Measurements from ENCODE around the gene RASSF8.
A peak's percentile ranks its signal among the peaks of the same experiment; 100 is the strongest.

Gene RASSF8

DNA sequence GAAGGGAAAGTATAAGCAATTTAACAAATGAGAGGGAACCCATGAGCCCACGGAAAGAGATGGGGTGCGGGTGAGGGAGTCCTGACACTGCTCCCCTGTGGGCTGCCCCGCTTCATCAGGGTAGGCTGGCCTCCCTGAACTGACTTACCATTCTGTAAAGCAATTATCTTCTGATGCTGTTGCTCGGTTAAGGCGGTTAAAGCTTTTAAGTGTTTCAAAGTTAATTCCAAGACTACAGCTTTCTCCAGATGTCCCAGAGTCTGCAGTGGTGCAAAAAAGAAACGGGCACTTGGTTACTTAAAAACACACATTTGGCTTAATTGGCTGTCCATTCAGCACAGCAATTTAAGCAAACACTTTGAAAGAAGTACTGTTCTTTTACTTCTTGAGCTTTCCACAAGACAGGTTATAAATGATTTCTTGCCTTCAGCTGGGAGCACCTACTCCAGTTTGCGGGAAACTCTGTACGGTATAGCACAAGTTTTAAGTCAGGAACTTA, 165.0 kb downstream of the RASSF8 start:
- peak overlapping the region; percentile 63 for H3K4me3 ChIP-seq (ENCODE audit: low read length)
- peaks cover 24% of the 10 kb centered on the region for H3K4me1 ChIP-seq (ENCODE audit: insufficient read depth, low read length)
- H3K36me3 ChIP-seq (ENCODE audit: insufficient read depth, low read depth, low read length) = no peaks in the 10 kb centered on the region
- no peak overlapping the region for H3K27ac ChIP-seq (ENCODE audit: low read length)
- no peaks in the 10 kb centered on the region for H3K9me3 ChIP-seq (ENCODE audit: insufficient read depth, low read depth, low read length)
- H3K27me3 ChIP-seq (ENCODE audit: insufficient read depth, low read length) = peaks cover 89% of the 10 kb centered on the region
- no peak overlapping the region for H3K9ac ChIP-seq (ENCODE audit: low read depth, low read length)

DNA sequence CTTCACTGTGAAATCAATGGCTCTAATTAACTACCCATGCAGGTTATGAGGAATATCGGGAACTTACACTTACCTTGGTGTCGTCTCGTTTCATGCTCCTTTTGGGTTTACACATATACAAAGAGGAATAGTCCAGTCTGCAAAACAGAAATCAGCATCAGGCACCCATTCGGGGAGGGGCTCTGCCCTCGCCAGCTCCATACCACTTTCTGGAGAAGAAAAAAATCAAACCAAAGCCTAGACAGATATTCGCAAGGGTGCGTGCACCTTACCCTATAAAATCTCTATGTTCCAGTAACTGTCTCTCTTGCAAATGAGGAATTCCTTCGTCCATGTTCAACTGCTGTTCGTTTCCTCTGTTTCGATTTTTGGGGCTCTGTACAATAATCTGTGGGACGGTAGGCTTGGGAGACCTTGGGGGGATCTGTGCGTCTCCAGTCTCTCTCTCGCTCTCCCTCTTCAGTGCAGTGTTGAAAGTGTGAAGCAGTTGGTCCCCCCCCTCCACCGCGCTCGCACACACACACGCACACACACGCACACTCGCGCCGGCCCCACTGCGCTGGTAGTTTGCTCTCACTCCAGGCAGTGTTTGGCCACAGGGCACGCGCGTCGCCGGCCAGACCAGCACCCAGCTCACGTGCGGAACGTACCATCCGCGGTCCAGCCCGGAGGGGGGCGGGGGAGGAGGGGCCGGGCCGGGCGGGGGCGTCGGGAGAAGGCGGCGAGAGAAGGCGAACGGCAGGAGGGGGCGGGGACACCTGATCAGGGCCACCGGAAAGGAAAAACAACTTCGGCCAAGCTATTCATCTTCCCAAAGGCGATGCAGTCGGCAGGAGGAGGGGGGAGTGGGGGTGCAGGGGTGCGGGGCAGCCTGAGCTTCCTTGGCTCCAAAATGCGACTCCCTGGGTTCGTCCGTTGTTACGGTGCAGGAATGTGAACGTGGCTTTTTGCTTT, 166.2 kb downstream of the RASSF8 start, which contains the start of gene BHLHE41:
TSS of gene BHLHE41 (minus strand) at position 592 of the 954 bp plus-strand sequence. CDS start at position 334, 258 bp downstream.
- no peak within 1 kb of the TSS for H3K27ac ChIP-seq (ENCODE audit: low read length)
- H3K27me3 ChIP-seq (ENCODE audit: insufficient read depth, low read length) = peaks cover 98% of the 10 kb centered on the region

DNA sequence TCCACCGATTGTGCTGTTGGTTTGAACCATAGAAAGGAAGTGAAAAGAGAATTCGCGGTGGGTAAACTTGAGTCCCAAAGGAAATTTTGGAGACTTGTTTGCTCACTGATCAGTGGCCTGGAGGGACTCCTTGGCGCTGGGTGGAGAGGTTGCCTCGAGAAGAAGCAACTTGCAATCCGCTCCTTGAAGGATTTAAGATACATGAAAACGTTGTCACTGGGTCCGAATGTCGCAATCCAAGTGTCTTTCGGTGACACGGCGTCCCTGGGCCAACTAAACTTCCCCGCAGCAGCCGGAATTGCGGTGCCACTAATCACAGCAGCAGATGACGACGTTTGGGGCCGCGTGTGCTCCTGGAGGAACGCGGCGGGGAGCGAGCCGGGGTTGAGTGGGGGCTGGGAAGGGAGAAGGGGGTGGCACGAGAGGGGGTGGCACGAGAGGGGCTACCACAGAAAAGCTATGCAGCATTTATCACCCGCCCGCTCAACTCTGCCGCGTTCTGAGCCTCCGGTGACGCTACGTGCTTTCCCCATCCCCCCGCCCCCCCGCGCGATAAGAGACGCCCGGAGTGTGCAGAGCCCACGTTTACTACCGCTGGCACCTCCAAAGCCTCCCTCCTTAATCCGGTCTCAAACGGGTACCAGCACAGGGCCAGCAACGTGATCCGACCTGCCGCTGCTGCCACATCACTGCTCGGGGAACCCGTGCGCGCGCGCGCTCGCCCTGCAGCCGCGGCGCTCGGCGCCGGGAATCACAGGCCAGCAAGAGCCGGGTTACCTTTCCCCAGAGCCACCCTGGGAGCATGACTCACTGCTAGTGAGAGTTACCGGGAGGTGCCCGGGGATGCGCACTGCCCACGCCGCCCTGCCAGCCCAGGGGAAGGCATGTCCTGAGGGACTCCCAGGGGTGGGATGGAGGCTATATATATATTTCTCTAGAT, 167.2 kb downstream of the RASSF8 start:
- peaks cover 98% of the 10 kb centered on the region for H3K27me3 ChIP-seq (ENCODE audit: insufficient read depth, low read length)
- peaks cover 24% of the 10 kb centered on the region for H3K4me1 ChIP-seq (ENCODE audit: insufficient read depth, low read length)
- peak overlapping the region; percentile 84 for H3K4me3 ChIP-seq (ENCODE audit: low read length)
- H3K36me3 ChIP-seq (ENCODE audit: insufficient read depth, low read depth, low read length) = no peaks in the 10 kb centered on the region
- H3K27ac ChIP-seq (ENCODE audit: low read length) = no peak overlapping the region
- peak overlapping the region; percentile 58; the same call in 1 of the 2 replicates for H3K9ac ChIP-seq (ENCODE audit: low read depth, low read length)
- no peaks in the 10 kb centered on the region for H3K9me3 ChIP-seq (ENCODE audit: insufficient read depth, low read depth, low read length)

More for the DNA sequence above, 166.2 kb downstream of the RASSF8 start, which contains the start of gene BHLHE41:
- peak within 1 kb of the TSS; percentile 84 for H3K4me3 ChIP-seq (ENCODE audit: low read length)
- no peaks in the 10 kb centered on the region for H3K9me3 ChIP-seq (ENCODE audit: insufficient read depth, low read depth, low read length)
- H3K36me3 ChIP-seq (ENCODE audit: insufficient read depth, low read depth, low read length) = no peaks in the 10 kb centered on the region
- H3K4me1 ChIP-seq (ENCODE audit: insufficient read depth, low read length) = peaks cover 24% of the 10 kb centered on the region
- peak within 1 kb of the TSS; percentile 58; the same call in 1 of the 2 replicates for H3K9ac ChIP-seq (ENCODE audit: low read depth, low read length)

DNA sequence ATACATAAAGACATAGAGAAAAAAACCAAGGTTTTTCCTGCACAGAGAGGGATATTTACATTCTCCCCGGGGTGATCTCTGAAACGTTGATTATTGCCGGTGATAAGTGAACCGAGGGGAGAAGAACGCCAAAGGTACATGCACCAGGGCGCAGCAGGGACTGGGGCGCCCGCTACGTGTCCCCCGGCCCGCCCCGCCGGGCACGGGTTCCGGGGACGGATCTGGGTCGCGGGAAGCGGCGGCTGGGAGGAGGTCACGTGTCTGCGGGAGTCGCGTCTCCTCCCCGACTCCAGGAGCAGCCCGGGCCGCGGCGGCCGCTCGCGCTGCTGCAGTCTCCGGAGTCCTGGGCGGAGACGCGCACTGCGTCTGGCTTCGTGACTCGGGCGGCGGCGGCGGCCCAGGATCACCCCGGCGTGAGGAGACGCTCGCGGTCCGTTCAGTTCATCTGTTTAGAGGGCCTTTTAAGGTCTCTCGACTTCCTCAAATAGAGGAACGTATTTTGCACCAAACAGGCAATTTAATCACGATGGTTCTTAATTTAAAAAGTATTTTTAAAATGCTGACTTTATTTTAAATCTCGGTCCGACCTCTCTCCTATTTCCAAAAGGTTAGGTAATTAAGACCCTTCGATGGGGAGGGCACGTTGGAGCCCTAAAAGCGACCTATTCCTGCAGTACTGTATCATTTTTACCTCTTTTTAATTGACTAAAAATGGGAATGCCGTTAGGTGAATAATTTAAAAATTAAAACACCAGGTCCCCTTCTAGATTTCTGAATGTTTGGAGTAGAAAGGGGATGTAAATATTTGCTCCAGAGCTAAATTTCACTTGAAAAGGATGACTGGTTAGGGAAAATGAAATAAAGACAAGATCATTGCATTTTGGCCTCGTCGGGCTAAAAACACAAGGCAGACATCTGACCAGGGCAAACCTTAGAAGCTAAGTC, 168.1 kb downstream of the RASSF8 start:
- peak overlapping the region; percentile 58; the same call in 1 of the 2 replicates for H3K9ac ChIP-seq (ENCODE audit: low read depth, low read length)
- H3K4me1 ChIP-seq (ENCODE audit: insufficient read depth, low read length) = peaks cover 21% of the 10 kb centered on the region
- H3K4me3 ChIP-seq (ENCODE audit: low read length) = peak overlapping the region; percentile 84
- H3K27ac ChIP-seq (ENCODE audit: low read length) = no peak overlapping the region
- peaks cover 98% of the 10 kb centered on the region for H3K27me3 ChIP-seq (ENCODE audit: insufficient read depth, low read length)
- no peaks in the 10 kb centered on the region for H3K9me3 ChIP-seq (ENCODE audit: insufficient read depth, low read depth, low read length)
- no peaks in the 10 kb centered on the region for H3K36me3 ChIP-seq (ENCODE audit: insufficient read depth, low read depth, low read length)

DNA sequence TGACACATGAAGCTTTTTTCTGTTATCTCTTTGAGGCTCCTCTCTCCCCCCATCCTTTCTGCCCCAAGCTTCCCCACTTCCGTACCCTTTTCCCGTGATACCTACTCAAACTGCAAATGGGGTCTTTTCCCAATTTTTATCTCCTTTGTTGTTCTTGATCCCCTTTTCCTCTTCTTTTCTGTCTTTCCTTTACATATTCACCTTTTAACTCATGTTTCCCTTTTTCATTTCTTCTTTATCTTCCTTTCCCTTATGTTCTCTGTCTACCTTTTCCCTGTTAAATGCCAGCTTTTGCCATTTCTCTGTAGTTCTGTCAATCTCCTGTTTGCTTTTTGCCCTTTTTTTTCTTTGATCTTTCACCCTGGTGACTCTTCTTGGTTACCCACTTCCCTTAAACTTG, 168.9 kb downstream of the RASSF8 start:
- Histone ChIP-seq H3K27me3 (ENCODE audit: insufficient read depth, low read length) (peaks cover 98% of the 10 kb centered on the region), H3K9ac (ENCODE audit: low read depth, low read length) (no peak overlapping the region), H3K27ac (ENCODE audit: low read length) (no peak overlapping the region), H3K4me3 (ENCODE audit: low read length) (peak overlapping the region; percentile 84), H3K9me3 (ENCODE audit: insufficient read depth, low read depth, low read length) (no peaks in the 10 kb centered on the region), H3K4me1 (ENCODE audit: insufficient read depth, low read length) (peaks cover 21% of the 10 kb centered on the region), H3K36me3 (ENCODE audit: insufficient read depth, low read depth, low read length) (no peaks in the 10 kb centered on the region)

DNA sequence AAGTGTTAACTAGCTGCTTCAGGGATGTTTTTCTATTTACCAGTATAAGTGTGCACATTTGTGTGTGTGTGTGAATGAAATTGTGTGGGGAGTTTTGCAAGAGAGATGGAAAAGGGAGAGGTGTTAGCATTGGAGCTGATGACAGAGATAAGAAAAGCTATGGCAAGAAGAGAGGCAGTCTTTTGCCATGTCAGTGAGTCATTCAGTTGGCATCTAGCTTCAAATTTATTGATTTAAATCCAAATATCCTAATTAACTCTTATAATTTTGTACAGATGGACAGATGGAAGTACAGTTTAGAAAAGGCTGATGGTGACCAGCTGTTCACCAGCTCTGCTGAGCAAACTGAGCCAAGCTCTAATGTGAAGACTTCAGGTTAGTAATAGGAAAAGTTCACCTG, 169.7 kb downstream of the RASSF8 start:
- Histone ChIP-seq H3K9me3 (ENCODE audit: insufficient read depth, low read depth, low read length) (no peaks in the 10 kb centered on the region), H3K27me3 (ENCODE audit: insufficient read depth, low read length) (peaks cover 92% of the 10 kb centered on the region), H3K27ac (ENCODE audit: low read length) (no peak overlapping the region), H3K9ac (ENCODE audit: low read depth, low read length) (no peak overlapping the region), H3K36me3 (ENCODE audit: insufficient read depth, low read depth, low read length) (no peaks in the 10 kb centered on the region), H3K4me3 (ENCODE audit: low read length) (no peak overlapping the region), H3K4me1 (ENCODE audit: insufficient read depth, low read length) (peaks cover 19% of the 10 kb centered on the region)

Data from iPS-20b (cell line).